IMR-90 (cell line): Measurements from ENCODE around the gene HOMER3.

Experiments used
- BHLHE40 ChIP-seq: fragments of 150-350 bp; IDR thresholded peaks from 2 replicates; pipeline ENCODE4 v1.6.1; 2016; ENCODE audit warnings: mild to moderate bottlenecking, low read depth, low read length
- CEBPB ChIP-seq: IDR thresholded peaks from 2 replicates; pipeline ENCODE4 v1.6.1; 2012; ENCODE audit warnings: low read depth, low read length, improper control_type of control experiment
- CHD1 ChIP-seq: IDR thresholded peaks from 2 replicates; pipeline ENCODE4 v1.6.1; 2012; ENCODE audit warnings: low read depth, low read length, improper control_type of control experiment
- CTCF ChIP-seq: conservative IDR thresholded peaks from 2 replicates; pipeline ENCODE4 v1.5.1; 2012; ENCODE audit warnings: mild to moderate bottlenecking, low read depth, low read length, improper control_type of control experiment
- FOS ChIP-seq: fragments of 150-350 bp; IDR thresholded peaks from 2 replicates; pipeline ENCODE4 v1.6.1; 2016; ENCODE audit warnings: low read depth, low read length
- MXI1 ChIP-seq: IDR thresholded peaks from 2 replicates; pipeline ENCODE4 v1.6.1; 2012; ENCODE audit warnings: low read depth, mild to moderate bottlenecking, low read length, moderate library complexity, borderline replicate concordance
- NFE2L2 ChIP-seq: fragments of 150-350 bp; IDR thresholded peaks from 2 replicates; pipeline ENCODE4 v1.6.1; 2016; ENCODE audit warnings: low read depth, mild to moderate bottlenecking, low read length
- POLR2A ChIP-seq: IDR thresholded peaks from 2 replicates; pipeline ENCODE4 v1.6.1; 2012; ENCODE audit warnings: mild to moderate bottlenecking, low read depth, low read length
- RAD21 ChIP-seq: IDR thresholded peaks from 2 replicates; pipeline ENCODE4 v1.6.1; 2012; ENCODE audit warnings: low read length, improper control_type of control experiment
- RCOR1 ChIP-seq: IDR thresholded peaks from 2 replicates; pipeline ENCODE4 v1.6.1; 2012; ENCODE audit warnings: mild to moderate bottlenecking, low read length, improper control_type of control experiment; ENCODE audit not compliant: insufficient replicate concordance
- RFX5 ChIP-seq: IDR thresholded peaks from 2 replicates; pipeline ENCODE4 v1.8.0; 2012; ENCODE audit warnings: low read depth, mild to moderate bottlenecking, low read length, moderate library complexity
- SMC3 ChIP-seq: fragments of 150-350 bp; IDR thresholded peaks from 2 replicates; pipeline ENCODE4 v1.6.1; 2016; ENCODE audit warnings: low read depth, mild to moderate bottlenecking, antibody characterized with exemption, low read length, moderate library complexity
- TF ChIP-seq, protein P1 (sequence below): fragments of 150-350 bp; IDR thresholded peaks from 2 replicates; pipeline ENCODE4 v1.6.1; 2017; ENCODE audit warnings: mild to moderate bottlenecking, antibody characterized with exemption, low read length, low read depth

- TF ChIP-seq POLR2A (no peak), CTCF (no peak), MXI1 (no peak), CEBPB (no peak), CHD1 (no peak), RFX5 (no peak), RCOR1 (no peak), BHLHE40 (no peak), SMC3 (no peak), FOS (no peak), RAD21 (no peak), NFE2L2 (no peak)
- TF ChIP-seq, protein P1, sequence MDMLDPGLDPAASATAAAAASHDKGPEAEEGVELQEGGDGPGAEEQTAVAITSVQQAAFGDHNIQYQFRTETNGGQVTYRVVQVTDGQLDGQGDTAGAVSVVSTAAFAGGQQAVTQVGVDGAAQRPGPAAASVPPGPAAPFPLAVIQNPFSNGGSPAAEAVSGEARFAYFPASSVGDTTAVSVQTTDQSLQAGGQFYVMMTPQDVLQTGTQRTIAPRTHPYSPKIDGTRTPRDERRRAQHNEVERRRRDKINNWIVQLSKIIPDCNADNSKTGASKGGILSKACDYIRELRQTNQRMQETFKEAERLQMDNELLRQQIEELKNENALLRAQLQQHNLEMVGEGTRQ: no peak
Observed at GRCh38 chr19:18897094-18898029, 43.7 kb downstream of the HOMER3 start.
